Osteoblast (primary cell): ENCODE data around the gene SLC48A1. TPM values are rescaled to one million over a fixed set of nuclear protein-coding genes. Genes with fewer than 3 reads are reported as not detected.
"Not testable (repeated sequence)": the region's sequence is repeated elsewhere in the genome, so short reads cannot be mapped to it uniquely, and the experiment has no call there.

ENCODE experiments used
- DNase-seq: peaks from one replicate; pipeline ENCODE4 v3.0.0; 2011; ENCODE audit warnings: low spot score, mixed read lengths; ENCODE audit not compliant: insufficient read length; ENCODE audit errors: missing footprints
- H2AFZ ChIP-seq: 2 replicates; pipeline ENCODE4 v1.6.0; 2011; ENCODE audit warnings: mild to moderate bottlenecking, low read length
- H3K27ac ChIP-seq: 2 replicates; pipeline ENCODE4 v1.5.1; 2011; ENCODE audit warnings: mild to moderate bottlenecking, low read depth, low read length, moderate library complexity
- H3K27me3 ChIP-seq: 2 replicates; pipeline ENCODE4 v1.6.0; 2012; ENCODE audit warnings: mild to moderate bottlenecking, control low read depth, inconsistent platforms, low read length, moderate library complexity; ENCODE audit not compliant: insufficient read depth
- H3K36me3 ChIP-seq: 2 replicates; pipeline ENCODE4 v1.5.1; 2011; ENCODE audit warnings: mild to moderate bottlenecking, low read length, control low read depth, moderate library complexity; ENCODE audit not compliant: insufficient read depth
- H3K4me1 ChIP-seq: 2 replicates; pipeline ENCODE4 v1.5.1; 2011; ENCODE audit warnings: mild to moderate bottlenecking, low read length, control low read depth, moderate library complexity; ENCODE audit not compliant: insufficient read depth
- H3K4me2 ChIP-seq: 2 replicates; pipeline ENCODE4 v1.6.0; 2011; ENCODE audit warnings: mild to moderate bottlenecking, low read length; ENCODE audit not compliant: insufficient read depth
- H3K4me3 ChIP-seq: fragments of 200-600 bp; sonication (generic); 3 replicates; pipeline ENCODE4 v1.5.1; 2012; ENCODE audit warnings: mild to moderate bottlenecking, low read length, inconsistent platforms; ENCODE audit not compliant: insufficient read depth
- H3K79me2 ChIP-seq: 2 replicates; pipeline ENCODE4 v1.6.0; 2012; ENCODE audit warnings: mild to moderate bottlenecking, low read length, control low read depth, inconsistent platforms; ENCODE audit not compliant: insufficient read depth
- H3K9me3 ChIP-seq: 2 replicates; pipeline ENCODE4 v1.5.1; 2011; ENCODE audit warnings: low read depth, low read length, control low read depth
- H4K20me1 ChIP-seq: 2 replicates; pipeline ENCODE4 v1.6.0; 2012; ENCODE audit warnings: mild to moderate bottlenecking, low read length, control low read depth; ENCODE audit not compliant: insufficient read depth
- CTCF ChIP-seq: IDR thresholded peaks from 2 replicates; pipeline ENCODE4 v1.5.1; 2011; ENCODE audit warnings: mild to moderate bottlenecking, low read depth, low read length, moderate library complexity; ENCODE audit errors: extremely low read depth
- total RNA-seq: library from RNA; depleted of rRNA; stranded (reverse); fragments of >200 nt; gene quantifications from 2 replicates; pipeline ENCODE4 v1.2.3, GENCODE V29; 2012

SLC48A1 gene
- total RNA-seq, 1 donor: 19.2 TPM

GRCh38 chr12:47812797-47813510, 39.9 kb downstream of the SLC48A1 start:
- H3K4me3 ChIP-seq: peak overlapping the region; percentile 59
- peak overlapping the region; percentile 95 for H3K27ac ChIP-seq
- peaks cover 88% of the 10 kb centered on the region for H3K79me2 ChIP-seq
- no peaks in the 10 kb centered on the region for H3K9me3 ChIP-seq
- H3K27me3 ChIP-seq: no peaks in the 10 kb centered on the region
- peaks cover 84% of the 10 kb centered on the region for H3K4me1 ChIP-seq
- no peak for TF ChIP-seq CTCF
- H3K36me3 ChIP-seq: peaks cover 10% of the 10 kb centered on the region
- peak overlapping the region; percentile 82 for H3K4me2 ChIP-seq
- peaks cover 59% of the 10 kb centered on the region for H4K20me1 ChIP-seq
- DNase-seq: peak; percentile 98
- H2AFZ ChIP-seq: no peak overlapping the region

- peaks cover 60% of the 10 kb centered on the region for H4K20me1 ChIP-seq
- peak; percentile 83 for DNase-seq
- H3K4me3 ChIP-seq: peak overlapping the region; percentile 59
- no peaks in the 10 kb centered on the region for H3K27me3 ChIP-seq
- peaks cover 88% of the 10 kb centered on the region for H3K79me2 ChIP-seq
- peak overlapping the region; percentile 91 for H3K27ac ChIP-seq
- H3K4me1 ChIP-seq: peaks cover 84% of the 10 kb centered on the region
- H3K4me2 ChIP-seq: peak overlapping the region; percentile 82
- TF ChIP-seq CTCF: no peak
- H2AFZ ChIP-seq: no peak overlapping the region
- H3K36me3 ChIP-seq: peaks cover 10% of the 10 kb centered on the region
- no peaks in the 10 kb centered on the region for H3K9me3 ChIP-seq
Observed at GRCh38 chr12:47813511-47814196, 40.6 kb downstream of the SLC48A1 start.

GRCh38 chr12:47814539-47815170, 41.6 kb downstream of the SLC48A1 start:
- Histone ChIP-seq H3K79me2 (peaks cover 85% of the 10 kb centered on the region), H3K4me3 (no peak overlapping the region), H3K36me3 (peaks cover 10% of the 10 kb centered on the region), H3K9me3 (no peaks in the 10 kb centered on the region), H3K4me2 (no peak overlapping the region), H2AFZ (no peak overlapping the region), H3K4me1 (peaks cover 79% of the 10 kb centered on the region), H4K20me1 (peaks cover 57% of the 10 kb centered on the region), H3K27me3 (no peaks in the 10 kb centered on the region), H3K27ac (peak overlapping the region; percentile 91)
- no peak for TF ChIP-seq CTCF
- peak; percentile 3 for DNase-seq

GRCh38 chr12:47815447-47815846, 42.4 kb downstream of the SLC48A1 start:
- H3K4me2 ChIP-seq, H3K4me3 ChIP-seq, H2AFZ ChIP-seq, H3K9me3 ChIP-seq, H3K27me3 ChIP-seq: not testable (repeated sequence)
- peaks cover 72% of the 10 kb centered on the region for H3K4me1 ChIP-seq
- peak; percentile 9 for DNase-seq
- H3K27ac ChIP-seq: peak overlapping the region; percentile 91
- H3K36me3 ChIP-seq: peaks cover 10% of the 10 kb centered on the region
- peaks cover 53% of the 10 kb centered on the region for H4K20me1 ChIP-seq
- peaks cover 82% of the 10 kb centered on the region for H3K79me2 ChIP-seq
